Islet precursor cell (in vitro differentiated cells): Measurements from ENCODE around the gene WFIKKN1.
A peak's percentile ranks its signal among the peaks of the same experiment; 100 is the strongest.

Source experiments
- DNase-seq: peaks from one replicate; pipeline ENCODE4 v3.0.0-alpha.2; 2018

The WFIKKN1 gene

DNA sequence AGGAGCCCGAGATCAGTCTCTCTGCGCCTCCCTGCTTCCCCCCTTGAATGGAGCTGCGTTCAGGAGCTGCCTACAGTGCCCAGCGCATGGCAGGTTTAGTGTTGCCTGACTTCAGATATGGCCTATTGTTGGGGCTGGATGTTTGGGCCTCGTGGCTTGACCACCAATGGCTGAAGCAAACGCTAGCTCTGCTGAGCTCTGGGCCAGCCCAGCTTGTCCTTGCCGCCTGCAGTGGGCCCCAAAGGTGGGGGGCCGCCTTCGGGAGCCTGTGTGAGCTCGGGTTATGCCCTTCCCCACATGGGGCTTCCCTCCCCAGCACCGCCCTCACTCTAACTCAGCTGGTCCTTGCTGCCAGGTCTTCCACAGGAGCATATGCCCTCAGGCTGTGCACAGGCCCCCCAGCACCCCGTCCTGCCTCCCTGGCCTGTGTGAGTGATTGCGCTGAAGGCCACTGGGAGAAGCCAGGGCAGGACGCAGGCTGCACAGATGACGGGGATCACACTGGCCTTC lies 7.3 kb downstream of the WFIKKN1 start:
- DNase-seq, result no peak

- DNase-seq, result no peak
These were observed 8.1 kb downstream of the WFIKKN1 start for GRCh38 chr16:638836-639235.

DNA sequence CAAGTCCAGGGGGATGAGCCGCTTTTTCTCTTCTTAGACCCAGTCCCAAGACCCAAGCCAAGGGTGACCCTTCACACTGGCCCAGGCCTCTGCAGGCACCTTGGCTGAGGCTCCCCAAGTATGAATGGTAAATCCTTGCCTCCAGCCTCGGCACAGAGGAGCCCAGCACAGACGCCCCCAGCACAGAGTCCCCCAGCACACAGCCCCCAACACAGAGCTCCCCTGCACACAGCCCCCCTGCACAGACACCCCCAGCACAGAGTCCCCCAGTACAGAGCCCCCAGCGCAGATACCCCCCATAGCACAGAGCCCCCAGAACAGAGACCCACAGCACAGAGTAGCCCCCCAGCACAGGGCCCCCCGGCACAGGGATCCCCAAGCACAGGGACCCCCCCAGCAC lies 9.8 kb downstream of the WFIKKN1 start:
- DNase-seq, result no peak

GRCh38 chr16:641326-642188 lies 10.8 kb downstream of the WFIKKN1 start, which contains the start of gene MCRIP2:
Gene MCRIP2 (plus strand): TSS chr16:641828. CDS start chr16:641992, 164 bp downstream.
- peak; percentile 86 for DNase-seq

DNA sequence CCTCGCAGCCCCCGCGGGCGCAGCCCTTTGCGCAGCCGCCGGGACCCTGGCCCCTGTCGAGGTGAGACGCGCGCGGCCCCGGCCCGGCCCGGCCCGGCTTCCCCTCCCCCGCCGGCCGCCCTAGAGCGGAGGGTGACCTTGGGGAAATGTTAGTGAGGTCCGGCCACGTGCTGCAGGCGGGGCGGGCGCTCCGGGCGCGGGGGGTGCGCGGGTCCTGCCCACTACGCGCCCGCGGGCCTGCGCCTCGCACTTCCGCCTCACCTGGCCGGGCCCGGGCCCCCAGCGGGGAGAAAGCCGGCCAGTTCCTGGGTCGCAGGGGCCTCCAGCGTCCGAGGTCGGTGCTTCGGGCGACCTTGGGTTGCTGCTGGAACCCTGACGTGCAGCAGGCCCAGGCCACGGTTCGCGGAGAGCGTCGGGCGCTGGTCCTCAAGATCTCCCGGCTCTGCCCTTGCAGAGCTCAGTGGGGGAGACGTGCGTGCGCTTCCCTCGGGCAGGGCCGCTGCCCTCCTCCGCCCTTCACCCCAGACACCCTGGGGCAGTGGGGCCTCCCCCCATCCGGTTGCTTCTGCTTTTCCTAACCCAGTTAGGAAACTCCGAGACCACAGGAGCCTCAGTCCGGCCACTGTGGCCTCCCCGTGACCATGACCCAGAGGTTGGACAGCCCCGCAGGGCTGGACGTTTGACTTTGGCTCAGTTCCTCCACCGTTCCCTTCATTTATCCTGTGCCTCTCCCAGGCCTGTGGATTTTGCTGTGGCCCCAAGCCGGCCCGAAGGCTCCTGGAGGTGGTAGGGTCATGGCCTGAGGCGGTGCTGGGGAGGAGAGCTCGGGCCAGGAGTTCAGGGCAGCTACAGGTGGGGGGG lies 11.6 kb downstream of the WFIKKN1 start:
- DNase-seq, result no peak

DNA sequence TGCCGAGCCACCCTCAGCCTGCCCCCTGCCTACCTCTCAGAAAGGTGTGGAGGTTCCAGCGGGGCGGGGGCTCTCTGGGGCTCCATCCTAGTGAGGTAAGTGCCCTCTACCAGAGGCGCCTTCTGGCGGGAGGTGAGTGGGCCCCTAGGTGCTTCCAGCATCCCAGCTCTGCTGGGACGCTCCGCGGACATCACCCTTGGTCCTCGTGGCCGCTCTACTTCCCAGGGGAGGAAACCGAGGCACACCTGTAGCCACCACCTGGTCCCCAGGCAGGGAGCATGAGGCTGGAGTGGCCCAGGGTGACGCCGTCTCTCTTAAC lies 12.2 kb downstream of the WFIKKN1 start:
- no peak for DNase-seq

GRCh38 chr16:644556-644955 lies 13.8 kb downstream of the WFIKKN1 start:
- DNase-seq, result no peak

DNA sequence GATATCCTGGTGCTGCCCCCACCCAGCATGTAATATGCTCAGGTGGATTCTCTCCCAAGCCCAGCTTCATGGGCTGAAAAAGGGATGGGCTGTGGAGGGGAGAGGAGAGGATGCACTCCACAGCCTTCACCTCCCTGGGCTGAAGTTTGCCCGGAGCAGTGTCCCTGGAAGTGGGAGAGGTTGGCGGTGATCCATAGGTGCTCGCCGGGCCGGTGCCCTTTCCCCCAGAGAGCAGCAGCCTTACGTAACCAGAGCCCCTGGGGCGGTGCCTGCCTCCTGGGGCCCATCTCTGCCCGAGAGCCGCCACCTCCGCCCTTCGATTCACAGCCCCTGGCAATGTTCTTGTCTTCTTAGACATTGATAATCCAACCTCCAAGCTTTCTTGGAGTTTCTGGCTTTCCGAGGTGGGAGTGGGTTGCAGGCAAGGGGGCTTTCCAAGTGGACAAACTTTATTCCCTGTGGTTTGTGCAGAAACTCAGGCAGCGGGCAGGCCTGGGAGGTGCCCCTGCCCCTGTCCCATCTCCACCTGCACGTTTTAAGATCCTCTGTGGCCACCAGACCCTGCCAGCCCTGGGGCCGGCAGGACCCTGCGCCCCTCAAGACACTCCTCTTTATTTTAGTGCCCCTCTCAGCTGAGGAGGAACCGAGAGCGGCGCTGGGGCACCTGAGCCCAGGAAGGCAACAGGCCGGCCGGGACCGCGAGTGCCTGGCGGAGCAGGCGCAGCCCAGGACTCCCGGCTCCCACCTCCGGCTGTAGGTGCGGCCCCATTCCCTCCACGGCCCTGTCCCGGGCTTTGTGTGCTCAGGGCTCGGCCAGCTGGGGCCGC lies 15.3 kb downstream of the WFIKKN1 start:
- no peak for DNase-seq

DNA sequence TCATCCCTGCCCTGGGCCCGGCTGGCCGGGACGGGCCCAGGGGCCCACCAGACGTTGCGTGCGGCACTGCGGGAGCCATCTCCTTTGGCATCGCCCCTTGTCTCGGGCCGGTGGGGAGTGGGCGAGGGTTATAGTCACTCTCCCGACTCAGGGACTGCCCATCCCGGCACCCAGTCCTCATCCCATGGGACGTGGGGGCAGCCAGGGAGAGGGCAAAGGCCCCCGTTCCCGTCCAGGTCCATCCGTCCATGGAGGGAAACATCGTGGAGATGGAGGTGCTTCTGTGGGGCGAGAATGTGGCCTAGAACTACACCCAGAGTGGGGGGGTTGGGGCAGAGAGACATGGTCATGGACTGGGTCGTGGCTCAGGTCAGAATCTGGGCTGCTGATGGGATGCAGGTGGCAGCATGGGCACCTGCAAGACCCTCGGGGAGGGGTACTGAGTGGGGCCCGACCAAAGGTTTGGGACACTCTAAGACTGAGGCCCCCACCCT lies 15.9 kb downstream of the WFIKKN1 start:
- DNase-seq, result no peak

DNA sequence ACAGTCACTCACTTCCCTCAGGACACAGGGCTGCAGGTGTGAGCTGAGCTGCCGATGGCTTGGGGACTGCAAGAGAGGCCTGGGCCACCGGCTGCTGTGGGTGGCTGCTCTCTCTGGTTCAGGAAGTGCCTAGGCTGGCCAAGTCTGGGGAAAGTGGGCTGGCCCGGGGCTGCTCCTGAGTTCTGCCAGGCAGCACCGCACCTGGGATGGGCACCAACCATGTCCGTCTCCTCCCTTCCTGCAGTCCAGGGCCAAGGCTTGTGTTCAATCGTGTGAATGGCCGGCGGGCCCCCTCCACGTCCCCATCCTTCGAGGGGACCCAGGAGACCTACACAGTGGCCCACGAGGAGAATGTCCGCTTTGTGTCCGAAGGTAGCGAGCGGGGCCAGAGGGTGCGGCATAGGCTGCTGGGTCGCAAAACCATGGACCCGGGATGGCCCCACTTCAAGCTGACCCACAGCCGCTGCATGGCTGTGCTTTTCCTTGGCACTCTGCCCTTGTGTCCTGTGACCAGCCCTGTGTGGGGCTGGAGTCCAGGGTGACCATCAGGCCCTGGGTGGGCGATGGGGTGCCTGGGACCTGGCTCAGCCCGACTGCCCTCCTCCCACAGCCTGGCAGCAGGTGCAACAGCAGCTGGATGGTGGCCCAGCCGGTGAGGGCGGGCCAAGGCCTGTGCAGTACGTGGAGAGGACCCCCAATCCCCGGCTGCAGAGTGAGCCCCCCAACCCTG lies 16.6 kb downstream of the WFIKKN1 start:
- DNase-seq, result no peak

DNA sequence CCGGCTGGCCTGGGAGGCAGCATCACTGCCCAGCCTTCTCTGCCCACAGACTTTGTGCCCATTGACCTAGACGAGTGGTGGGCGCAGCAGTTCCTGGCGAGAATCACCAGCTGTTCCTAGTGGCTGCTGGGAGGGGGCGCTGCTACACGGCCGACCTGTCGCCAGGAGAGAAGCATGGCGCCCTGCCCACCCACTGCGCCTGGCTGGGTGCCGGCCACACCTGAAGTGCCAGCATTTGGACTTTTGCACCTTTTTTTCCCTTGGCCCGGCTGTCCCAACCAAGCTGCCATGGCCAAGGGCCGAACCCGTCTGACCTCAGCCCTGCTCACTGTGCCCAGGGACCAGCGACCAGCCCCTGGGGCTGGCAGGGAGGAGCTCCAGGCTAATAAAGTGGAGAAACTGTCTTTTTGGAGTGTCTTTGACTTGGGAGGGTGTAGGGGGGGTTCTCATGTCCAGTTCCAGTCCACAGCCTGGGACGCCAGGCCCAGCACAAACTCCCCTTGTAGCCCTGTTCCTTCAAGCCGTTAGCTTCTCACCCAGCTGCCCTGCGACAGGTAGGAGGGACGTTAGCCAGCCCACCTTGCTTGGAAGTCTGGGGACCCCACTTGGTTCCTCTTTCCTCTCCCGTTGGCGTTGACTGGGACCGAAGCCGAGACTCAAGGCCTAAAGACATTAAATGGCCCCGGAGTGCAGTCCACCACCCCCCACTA lies 17.4 kb downstream of the WFIKKN1 start:
- no peak for DNase-seq

- DNase-seq, result peak; percentile 95
These were observed 18.2 kb downstream of the WFIKKN1 start, which contains the start of gene WDR90 for GRCh38 chr16:648781-649589. Gene WDR90 (plus strand): TSS chr16:649365. CDS start chr16:649417, 52 bp downstream.

DNA sequence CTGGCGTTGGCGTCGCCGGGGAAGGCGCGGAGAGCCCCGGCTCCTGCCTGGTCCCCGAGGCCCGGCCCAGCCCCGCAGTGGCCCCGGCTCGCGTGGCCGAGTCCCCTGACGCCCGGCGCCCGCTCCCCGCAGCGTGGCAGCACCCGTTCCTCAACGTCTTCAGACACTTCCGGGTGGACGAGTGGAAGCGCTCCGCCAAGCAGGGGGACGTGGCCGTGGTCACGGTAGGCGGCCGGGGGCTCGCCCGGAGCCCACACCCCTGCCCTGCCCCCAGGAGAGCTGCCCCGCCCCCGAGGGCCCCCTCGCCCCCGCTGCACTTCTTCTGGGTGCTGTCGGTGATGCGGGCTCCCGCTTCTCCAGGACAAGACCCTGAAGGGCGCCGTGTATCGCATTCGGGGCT lies 18.8 kb downstream of the WFIKKN1 start:
- DNase-seq, result no peak

- no peak for DNase-seq
These were observed 21.1 kb downstream of the WFIKKN1 start for GRCh38 chr16:651844-652243.

GRCh38 chr16:652454-653305 lies 21.9 kb downstream of the WFIKKN1 start:
- DNase-seq, result no peak

DNA sequence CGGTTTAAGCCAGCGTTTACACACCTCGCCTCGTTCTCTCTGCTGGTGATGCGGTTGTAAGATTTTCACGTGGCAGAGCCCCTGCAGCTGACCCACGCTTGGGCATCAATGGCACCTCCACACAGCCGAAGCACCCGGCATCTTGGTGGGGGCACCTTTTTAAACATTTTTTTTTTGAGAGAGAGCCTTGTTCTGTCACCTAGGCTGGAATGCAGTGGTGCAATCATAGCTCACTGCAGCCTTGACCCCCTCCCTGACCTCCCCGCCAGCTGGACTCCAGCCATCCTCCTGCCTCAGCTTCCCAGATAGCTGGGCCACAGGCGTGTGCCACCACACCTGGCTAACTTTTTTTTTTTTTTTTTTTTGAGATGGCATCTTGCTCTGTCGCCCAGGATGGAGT lies 23.2 kb downstream of the WFIKKN1 start:
- DNase-seq, result no peak

GRCh38 chr16:657487-657886 lies 26.7 kb downstream of the WFIKKN1 start:
- DNase-seq, result no peak

DNA sequence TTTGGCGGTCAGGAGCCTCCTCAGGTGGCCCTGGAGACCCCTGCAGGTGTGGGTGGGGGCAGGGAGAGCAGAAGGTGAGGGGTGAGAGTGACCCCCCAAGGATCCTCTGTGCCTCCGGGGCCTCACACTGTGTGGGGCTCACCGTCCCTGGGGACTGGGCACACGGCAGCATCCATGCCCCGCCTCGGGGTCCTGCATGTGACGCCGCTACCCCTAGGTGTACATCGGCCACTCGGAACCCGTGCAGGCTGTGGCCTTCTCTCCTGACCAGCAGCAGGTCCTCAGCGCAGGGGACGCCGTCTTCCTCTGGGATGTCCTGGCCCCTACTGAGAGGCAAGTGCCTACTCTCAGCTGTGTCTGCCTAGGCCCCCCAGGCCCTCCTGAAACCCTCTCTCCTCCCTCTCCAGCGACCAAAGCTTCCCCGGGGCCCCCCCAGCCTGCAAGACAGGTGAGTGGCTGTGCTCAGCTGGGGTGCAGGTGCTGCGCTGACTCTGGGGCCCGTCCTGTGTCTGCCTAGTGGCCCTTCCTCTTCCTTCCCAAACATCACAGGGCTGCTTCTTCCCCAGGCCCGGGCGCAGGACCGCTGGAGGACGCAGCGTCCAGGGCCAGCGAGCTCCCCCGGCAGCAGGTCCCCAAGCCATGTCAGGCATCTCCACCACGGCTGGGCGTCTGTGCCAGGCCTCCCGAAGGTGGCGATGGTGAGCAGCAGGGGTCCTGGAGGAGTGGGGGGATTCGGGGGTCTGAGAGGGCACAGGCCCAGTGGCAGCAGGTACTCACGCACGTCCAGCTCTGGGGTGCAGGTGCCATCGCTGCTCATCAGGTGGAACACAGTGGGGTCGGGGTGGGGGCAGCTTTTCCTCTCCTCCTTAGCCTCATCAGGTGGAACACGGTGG lies 28.1 kb downstream of the WFIKKN1 start:
- DNase-seq, result no peak
